IMR-90 (cell line): Measurements from ENCODE around the gene GOT2. TPM values are rescaled to one million over a fixed set of nuclear protein-coding genes. Genes with fewer than 3 reads are reported as not detected.

Experiments
- ATAC-seq: fragments of 200-7000 bp; cut with Tn5 transposase; 2 replicates; pipeline ENCODE4 v1.9.1; 2020; ENCODE audit warnings: low read depth, mild to moderate bottlenecking, moderate library complexity
- BruUV-seq: library from RNA; stranded (reverse); fragments of 400-500 nt; replicated peaks from 2 replicates; lab custom pipeline; 2021; lab: Mats Ljungman, UMichigan
- CTCF ChIA-PET: fragments of 300-600 bp; formaldehyde crosslinking; extraction: SDS; loops from one replicate; lab custom pipeline; 2021; ENCODE audit warnings: antibody characterized with exemption; lab: Yijun Ruan, JAX
- POLR2A ChIA-PET: fragments of 300-600 bp; sonication (Branson Sonifier 250); formaldehyde crosslinking; loops from one replicate; lab custom pipeline; 2022; ENCODE audit warnings: antibody characterized with exemption; ENCODE audit not compliant: unreplicated experiment; lab: Charles Lee
- DNase-seq: peaks from one replicate; pipeline ENCODE4 v3.0.0; 2013
- H2AFZ ChIP-seq: replicated peaks from 2 replicates; pipeline ENCODE3; 2013; ENCODE audit warnings: low read length, mild to moderate bottlenecking; ENCODE audit not compliant: poor library complexity
- H2AK5ac ChIP-seq: 2 replicates; pipeline ENCODE4 v1.6.1; 2013; ENCODE audit warnings: low read depth, low read length, inconsistent platforms
- H2AK9ac ChIP-seq: replicated peaks from 2 replicates; pipeline ENCODE3; 2013; ENCODE audit warnings: mild to moderate bottlenecking, low read depth, low read length, moderate library complexity; ENCODE audit not compliant: poor library complexity
- H2BK120ac ChIP-seq: 2 replicates; pipeline ENCODE4 v1.6.1; 2013; ENCODE audit warnings: low read depth, low read length, inconsistent platforms
- H2BK15ac ChIP-seq: 3 replicates; pipeline ENCODE4 v1.6.1; 2013; ENCODE audit warnings: low read depth, low read length, inconsistent platforms
- H2BK20ac ChIP-seq: 2 replicates; pipeline ENCODE4 v1.6.1; 2013; ENCODE audit warnings: low read depth, mild to moderate bottlenecking, inconsistent platforms, low read length, moderate library complexity
- H2BK5ac ChIP-seq: 2 replicates; pipeline ENCODE4 v1.6.1; 2013; ENCODE audit warnings: mild to moderate bottlenecking, low read depth, low read length, inconsistent platforms; ENCODE audit not compliant: poor library complexity, severe bottlenecking
- H3K14ac ChIP-seq: replicated peaks from 2 replicates; pipeline ENCODE4 v1.6.1; 2013; ENCODE audit warnings: low read depth, low read length, inconsistent platforms
- H3K18ac ChIP-seq: 2 replicates; pipeline ENCODE4 v1.6.1; 2013; ENCODE audit warnings: low read depth, low read length, control low read depth
- H3K23ac ChIP-seq: 2 replicates; pipeline ENCODE4 v1.6.1; 2013; ENCODE audit warnings: low read depth, low read length, inconsistent platforms
- H3K27ac ChIP-seq: 2 replicates; pipeline ENCODE4 v1.5.1; 2013; ENCODE audit warnings: mild to moderate bottlenecking, control low read depth, low read length; ENCODE audit not compliant: insufficient read depth
- H3K27me3 ChIP-seq: 2 replicates; pipeline ENCODE4 v1.6.1; 2013; ENCODE audit warnings: low read length; ENCODE audit not compliant: control insufficient read depth, insufficient read depth
- H3K36me3 ChIP-seq: 2 replicates; pipeline ENCODE4 v1.6.1; 2013; ENCODE audit warnings: low read length, mixed read lengths; ENCODE audit not compliant: control insufficient read depth, insufficient read depth
- H3K4ac ChIP-seq: 2 replicates; pipeline ENCODE4 v1.6.1; 2013; ENCODE audit warnings: low read depth, low read length, inconsistent platforms
- H3K4me1 ChIP-seq: 2 replicates; pipeline ENCODE4 v1.6.1; 2013; ENCODE audit warnings: low read length, mixed read lengths; ENCODE audit not compliant: control insufficient read depth, insufficient read depth
- H3K4me2 ChIP-seq: 2 replicates; pipeline ENCODE4 v1.6.1; 2013; ENCODE audit warnings: low read depth, mild to moderate bottlenecking, control low read depth, low read length, moderate library complexity
- H3K4me3 ChIP-seq: 2 replicates; pipeline ENCODE4 v1.5.1; 2013; ENCODE audit warnings: low read depth, mild to moderate bottlenecking, control low read depth, low read length, moderate library complexity; ENCODE audit not compliant: insufficient read depth
- H3K56ac ChIP-seq: 2 replicates; pipeline ENCODE4 v1.6.1; 2013; ENCODE audit warnings: low read length, inconsistent platforms; ENCODE audit not compliant: insufficient read depth; ENCODE audit errors: extremely low read depth
- H3K79me1 ChIP-seq, 2 experiments: 2 replicates each; pipeline ENCODE4 v1.6.1; 2013; ENCODE audit warnings: low read length in 2 of 2, inconsistent platforms in 1 of 2, low read depth in 1 of 2
- H3K9ac ChIP-seq: 2 replicates; pipeline ENCODE4 v1.6.1; 2013; ENCODE audit warnings: low read depth, low read length, control low read depth
- H3K9me1 ChIP-seq: 2 replicates; pipeline ENCODE4 v1.6.1; 2013; ENCODE audit warnings: low read length, inconsistent platforms; ENCODE audit not compliant: insufficient read depth
- H3K9me3 ChIP-seq: 2 replicates; pipeline ENCODE4 v1.6.1; 2013; ENCODE audit warnings: low read length; ENCODE audit not compliant: control insufficient read depth, insufficient read depth
- H4K20me1 ChIP-seq: 2 replicates; pipeline ENCODE4 v1.6.1; 2013; ENCODE audit warnings: low read length, inconsistent platforms; ENCODE audit not compliant: insufficient read depth
- H4K5ac ChIP-seq: 2 replicates; pipeline ENCODE4 v1.6.1; 2013; ENCODE audit warnings: mild to moderate bottlenecking, low read depth, low read length, control low read depth
- H4K8ac ChIP-seq, 2 experiments: 2 replicates each; pipeline ENCODE4 v1.6.1; 2013; ENCODE audit warnings: low read depth in 2 of 2, low read length in 2 of 2, control low read depth in 1 of 2, inconsistent platforms in 1 of 2
- H4K91ac ChIP-seq: 2 replicates; pipeline ENCODE4 v1.6.1; 2013; ENCODE audit warnings: low read depth, low read length, inconsistent platforms; ENCODE audit not compliant: insufficient read depth
- CEBPB ChIP-seq: IDR thresholded peaks from 2 replicates; pipeline ENCODE4 v1.6.1; 2012; ENCODE audit warnings: low read depth, low read length, improper control_type of control experiment
- CHD1 ChIP-seq: IDR thresholded peaks from 2 replicates; pipeline ENCODE4 v1.6.1; 2012; ENCODE audit warnings: low read depth, low read length, improper control_type of control experiment
- CTCF ChIP-seq: conservative IDR thresholded peaks from 2 replicates; pipeline ENCODE4 v1.5.1; 2012; ENCODE audit warnings: mild to moderate bottlenecking, low read depth, low read length, improper control_type of control experiment
- ELK1 ChIP-seq: fragments of 150-350 bp; IDR thresholded peaks from 2 replicates; pipeline ENCODE4 v1.6.1; 2016; ENCODE audit warnings: low read depth, mild to moderate bottlenecking, low read length, moderate library complexity, borderline replicate concordance
- FOS ChIP-seq: fragments of 150-350 bp; IDR thresholded peaks from 2 replicates; pipeline ENCODE4 v1.6.1; 2016; ENCODE audit warnings: low read depth, low read length
- MAFK ChIP-seq: IDR thresholded peaks from 2 replicates; pipeline ENCODE4 v1.6.1; 2012; ENCODE audit warnings: low read depth, low read length, improper control_type of control experiment
- MAZ ChIP-seq: IDR thresholded peaks from 2 replicates; pipeline ENCODE4 v1.6.1; 2012; ENCODE audit warnings: low read depth, mild to moderate bottlenecking, low read length, improper control_type of control experiment, moderate library complexity, borderline replicate concordance
- MXI1 ChIP-seq: IDR thresholded peaks from 2 replicates; pipeline ENCODE4 v1.6.1; 2012; ENCODE audit warnings: low read depth, mild to moderate bottlenecking, low read length, moderate library complexity, borderline replicate concordance
- NFE2L2 ChIP-seq: fragments of 150-350 bp; IDR thresholded peaks from 2 replicates; pipeline ENCODE4 v1.6.1; 2016; ENCODE audit warnings: low read depth, mild to moderate bottlenecking, low read length
- POLR2A ChIP-seq: IDR thresholded peaks from 2 replicates; pipeline ENCODE4 v1.6.1; 2012; ENCODE audit warnings: mild to moderate bottlenecking, low read depth, low read length
- RAD21 ChIP-seq: IDR thresholded peaks from 2 replicates; pipeline ENCODE4 v1.6.1; 2012; ENCODE audit warnings: low read length, improper control_type of control experiment
- RCOR1 ChIP-seq: IDR thresholded peaks from 2 replicates; pipeline ENCODE4 v1.6.1; 2012; ENCODE audit warnings: mild to moderate bottlenecking, low read length, improper control_type of control experiment; ENCODE audit not compliant: insufficient replicate concordance
- RFX5 ChIP-seq: IDR thresholded peaks from 2 replicates; pipeline ENCODE4 v1.8.0; 2012; ENCODE audit warnings: low read depth, mild to moderate bottlenecking, low read length, moderate library complexity
- USF2 ChIP-seq: fragments of 150-350 bp; IDR thresholded peaks from 2 replicates; pipeline ENCODE4 v1.6.1; 2017; ENCODE audit warnings: mild to moderate bottlenecking, antibody characterized with exemption, low read length, low read depth
- WGBS, 2 experiments: methylation state at CpG; one replicate each; pipeline versions ENCODE4 v1.1.5 to v1.1.7; 2013; ENCODE audit warnings: missing lambda C conversion rate in 2 of 2; ENCODE audit not compliant: insufficient read length in 1 of 2; ENCODE audit errors: extremely low coverage in 2 of 2; 5-methylcytosine and 5-hydroxymethylcytosine counted together
- dilution Hi-C: fragments of 300-500 bp; cut with HindIII; formaldehyde crosslinking; loops from one replicate; pipeline ENCODE4 v1.14.3; 2018; ENCODE audit warnings: low sequenced_read_pairs; ENCODE audit not compliant: unreplicated experiment
- in situ Hi-C: fragments of 300-500 bp; cut with MboI; formaldehyde crosslinking; loops from 3 replicates; pipeline ENCODE4 v1.14.3; 2019; ENCODE audit warnings: low sequenced_read_pairs, inconsistent platforms, mixed read lengths
- intact Hi-C: fragments of 100-400 bp; cut with micrococcal nuclease; formaldehyde crosslinking; loops from 2 replicates; pipeline ENCODE4 v1.10.0; 2022
- polyA plus RNA-seq, 3 experiments: library from polyadenylated mRNA; depleted of rRNA; stranded (reverse); fragments of >200 nt; gene quantifications; 2 replicates each; pipeline ENCODE4 v1.2.3, GENCODE V29; 2012; ENCODE audit warnings: low replicate concordance in 1 of 3
- total RNA-seq: library from RNA; depleted of rRNA; stranded (reverse); fragments of >200 nt; gene quantifications from 2 replicates; pipeline ENCODE4 v1.2.3, GENCODE V29; 2012

The GOT2 gene
- total and polyA plus RNA-seq, 2 of the 4 experiments (the other 2 are of a cell fraction): 50.2 to 60.2 TPM

- no peak overlapping the region for H3K56ac ChIP-seq
- no peak overlapping the region for H2BK120ac ChIP-seq
- ChIA-PET POLR2A (no interaction called here), CTCF (interaction anchor here (0.5 kb wide), 1 partner anchor 286 kb away, joined by 3 read pairs; no protein-coding TSS in a partner anchor)
- no peaks in the 10 kb centered on the region for H3K9me1 ChIP-seq
- H3K4ac ChIP-seq: no peak overlapping the region
- no TSS peak for BruUV-seq
- H3K9ac ChIP-seq: no peak overlapping the region
- no peak overlapping the region for H3K23ac ChIP-seq
- no peaks in the 10 kb centered on the region for H3K4me1 ChIP-seq
- H3K14ac ChIP-seq: no peak overlapping the region
- no peak overlapping the region for H2BK15ac ChIP-seq
- no peak overlapping the region for H2BK20ac ChIP-seq
- H4K20me1 ChIP-seq: no peaks in the 10 kb centered on the region
- H4K8ac ChIP-seq: no peak overlapping the region
- H4K91ac ChIP-seq: no peak overlapping the region
- H2AK5ac ChIP-seq: no peak overlapping the region
- no peak overlapping the region for H3K4me2 ChIP-seq
- no peak for TF ChIP-seq FOS
- no peak for TF ChIP-seq MAFK
- TF ChIP-seq ELK1: no peak
- no peak for TF ChIP-seq CHD1
- TF ChIP-seq MXI1: no peak
- no peak for TF ChIP-seq RCOR1
- no peak for TF ChIP-seq RAD21
- no peak for TF ChIP-seq NFE2L2
- TF ChIP-seq POLR2A: no peak
- no peak for TF ChIP-seq CEBPB
- TF ChIP-seq USF2: no peak
- no peak for TF ChIP-seq CTCF
- no peak for TF ChIP-seq RFX5
- no peak for TF ChIP-seq MAZ
- no peaks in the 10 kb centered on the region; the same call in 1 of the 2 replicates for H3K27me3 ChIP-seq
- no peak for ATAC-seq
- no peaks in the 10 kb centered on the region for H3K79me1 ChIP-seq
- dilution Hi-C loops: no loop called here
- no peak overlapping the region for H2AFZ ChIP-seq
- no CpG with 5 or more reads among the region's 4 CpGs for WGBS, 2 experiments
- H2BK5ac ChIP-seq: no peak overlapping the region
- H3K4me3 ChIP-seq: no peak overlapping the region
- H2AK9ac ChIP-seq: no peak overlapping the region
- H3K36me3 ChIP-seq: no peaks in the 10 kb centered on the region
- H3K18ac ChIP-seq: no peak overlapping the region
- no peak overlapping the region for H4K5ac ChIP-seq
- H3K9me3 ChIP-seq: no peaks in the 10 kb centered on the region
- in situ Hi-C loops: no loop called here
- DNase-seq: no peak
- H3K27ac ChIP-seq: no peak overlapping the region
- intact Hi-C loops: no loop called here
Measured at GRCh38 chr16:58699151-58699550, 35.0 kb downstream of the GOT2 start.
